Sigmoid colon (tissue), 7 donors: ENCODE results near the gene ZNF135. TPM values are rescaled to one million over a fixed set of nuclear protein-coding genes. Genes with fewer than 3 reads are reported as not detected.

Experiments used
- DNase-seq: peaks from one replicate; pipeline ENCODE4 v3.0.0-alpha.2; 2019
- H3K27ac ChIP-seq, 4 donors: fragments of 200-600 bp; sonication (generic); one replicate each; pipeline ENCODE4 v1.5.1; 2016 to 2019; ENCODE audit warnings: mild to moderate bottlenecking in 1 of 4
- H3K27me3 ChIP-seq, 3 donors: fragments of 200-600 bp; sonication (generic); one replicate each; pipeline ENCODE4 v1.5.1; 2019; ENCODE audit warnings: mild to moderate bottlenecking in 1 of 3
- H3K36me3 ChIP-seq, 4 donors: fragments of 200-600 bp; sonication (generic); one replicate each; pipeline ENCODE4 v1.5.1; 2016 to 2019
- H3K4me1 ChIP-seq, 4 donors: fragments of 200-600 bp; sonication (generic); one replicate each; pipeline ENCODE4 v1.5.1; 2017 to 2019
- H3K4me3 ChIP-seq, 4 donors: fragments of 200-600 bp; sonication (generic); one replicate each; pipeline ENCODE4 v1.5.1; 2017 to 2019; ENCODE audit warnings: mild to moderate bottlenecking in 2 of 4, moderate library complexity in 1 of 4
- H3K9me3 ChIP-seq, 4 donors: fragments of 200-600 bp in 3 of 4; sonication (generic) in 3 of 4; one replicate each; pipeline versions ENCODE4 v1.5.1 to v1.6.1; 2013 to 2019
- CTCF ChIP-seq, 4 experiments: fragments of 450-650 bp in 3 of 4; fragments of 200-600 bp in 1 of 4; IDR thresholded peaks; one replicate each; pipeline ENCODE4 v1.5.1; 2016 to 2019; ENCODE audit warnings: antibody characterized with exemption in 4 of 4, mild to moderate bottlenecking in 3 of 4, moderate library complexity in 2 of 4
- EP300 ChIP-seq, 4 donors: sonication (generic); formaldehyde crosslinking; IDR thresholded peaks; one replicate each; pipeline ENCODE4 v1.6.1; 2017; ENCODE audit warnings: antibody characterized with exemption in 4 of 4
- POLR2A ChIP-seq, 2 donors: fragments of 450-650 bp; IDR thresholded peaks; one replicate each; pipeline ENCODE4 v1.6.1; 2016; ENCODE audit warnings: antibody characterized with exemption in 2 of 2, mild to moderate bottlenecking in 2 of 2, moderate library complexity in 2 of 2
- POLR2AphosphoS5 ChIP-seq, 4 donors: sonication (generic); formaldehyde crosslinking; IDR thresholded peaks; one replicate each; pipeline ENCODE4 v1.6.1; 2017; ENCODE audit warnings: antibody characterized with exemption in 4 of 4
- WGBS, 2 donors: extraction: QIAGEN DNeasy Blood & Tissue Kit; methylation state at CpG; one replicate each; pipeline ENCODE4 v1.1.7; 2013; 5-methylcytosine and 5-hydroxymethylcytosine counted together
- intact Hi-C: fragments of 100-400 bp; cut with DNase I; formaldehyde crosslinking; loops from one replicate; pipeline ENCODE4 v1.15.1; 2023
- polyA plus RNA-seq, 3 donors: library from polyadenylated mRNA; stranded (reverse); fragments of 200-250 nt; gene quantifications; one replicate each; pipeline ENCODE4 v1.2.3, GENCODE V29; 2013
- total RNA-seq, 4 donors: library from RNA; depleted of rRNA; stranded (reverse); fragments of >200 nt; gene quantifications; one replicate each; pipeline ENCODE4 v1.1.0, GENCODE V29; 2016
- donor health status: healthy with polysubstance abuse.
- donor health status: Bipolar disorder and iron deficiency.
- donor health status: healthy.

ZNF135 gene
- total RNA-seq (10 to 100 TPM in 1 of 4 donors, 1 to 10 TPM in 3; 6.1 to 10.0 (median 7.4) TPM), polyA plus RNA-seq (1 to 10 TPM in 1 of 3 donors, under 1 TPM in 2; 0.46 to 2.8 (median 0.60) TPM)

- peak; percentile 95 for DNase-seq
- Histone ChIP-seq H3K36me3 (peaks cover 0 to 30% (median 8%) of the 10 kb centered on the region in 4 donors), H3K27ac (peak within 1 kb of the TSS; percentile 89 to 94 (median 92)), H3K9me3 (peaks cover 0 to 16% (median 4%) of the 10 kb centered on the region in 4 donors), H3K27me3 (peaks cover 0 to 3% (median 0%) of the 10 kb centered on the region in 3 donors), H3K4me1 (peaks cover 0 to 12% (median 4%) of the 10 kb centered on the region in 4 donors), H3K4me3 (peak within 1 kb of the TSS; percentile 57 to 78 (median 62))
- TF ChIP-seq POLR2A (IDR thresholded peaks at IDR 0.05) (peak in 1 of 2 donors; percentile 28), CTCF (IDR thresholded peaks at IDR 0.05) (no peak), EP300 (IDR thresholded peaks at IDR 0.05) (no peak), POLR2AphosphoS5 (IDR thresholded peaks at IDR 0.05) (peak; percentile 62 to 84 (median 78))
- WGBS, 2 donors, result 3 to 6% methylated on average over 62 of the region's 62 CpGs
- intact Hi-C loops, result loop anchor here (2.0 to 5.0 kb wide), 2 partner anchors 40 to 57 kb away; partner anchors contain the start of genes ZNF606 and ZSCAN18
These were observed at the start of gene ZNF135 for GRCh38 chr19:58059003-58059670. Gene ZNF135, plus strand, starts transcription at chr19:58059282. Its CDS starts 721 bp downstream, at chr19:58060003.

GRCh38 chr19:58009301-58009665 is 49.8 kb upstream of the ZNF135 start:
- TF ChIP-seq POLR2AphosphoS5 (IDR thresholded peaks at IDR 0.05) (no peak), EP300 (IDR thresholded peaks at IDR 0.05) (no peak), POLR2A (IDR thresholded peaks at IDR 0.05) (no peak)
- H3K36me3 ChIP-seq, result peaks cover 0 to 31% (median 9%) of the 10 kb centered on the region in 4 donors
- intact Hi-C loops, result no loop called here
- no peak for DNase-seq
- WGBS, 2 donors, result 3 to 10% methylated on average over 21 of the region's 21 CpGs
- no peaks in the 10 kb centered on the region for H3K27me3 ChIP-seq
- peaks cover 13 to 50% (median 25%) of the 10 kb centered on the region in 4 donors for H3K9me3 ChIP-seq
- peak overlapping the region in 1 of 4 donors; percentile 52 for H3K4me3 ChIP-seq
- H3K4me1 ChIP-seq, result peaks cover 0 to 14% (median 0%) of the 10 kb centered on the region in 4 donors
- peak overlapping the region in 2 of 4 donors; percentile 80 to 85 for H3K27ac ChIP-seq

- Histone ChIP-seq H3K27ac (peak overlapping the region; percentile 19 to 85 (median 58)), H3K36me3 (peaks cover 0 to 26% (median 5%) of the 10 kb centered on the region in 4 donors), H3K9me3 (peaks cover 10 to 47% (median 22%) of the 10 kb centered on the region in 4 donors), H3K4me1 (peaks cover 0 to 14% (median 0%) of the 10 kb centered on the region in 4 donors), H3K27me3 (no peaks in the 10 kb centered on the region), H3K4me3 (peak overlapping the region in 3 of 4 donors; percentile 27 to 52 (median 28))
- DNase-seq, result peak; percentile 89
- TF ChIP-seq POLR2A (IDR thresholded peaks at IDR 0.05) (no peak), POLR2AphosphoS5 (IDR thresholded peaks at IDR 0.05) (peak; percentile 19 to 78 (median 35))
- 6 to 24% methylated on average over 41 of the region's 41 CpGs for WGBS, 2 donors
- intact Hi-C loops, result no loop called here
These were observed 49.3 kb upstream of the ZNF135 start for GRCh38 chr19:58009666-58010301.

GRCh38 chr19:58010507-58010906 is 48.6 kb upstream of the ZNF135 start:
- 69 to 94% methylated on average over 22 of the region's 22 CpGs for WGBS, 2 donors
- H3K4me3 ChIP-seq, result peak overlapping the region in 1 of 4 donors; percentile 52
- H3K4me1 ChIP-seq, result peaks cover 0 to 14% (median 0%) of the 10 kb centered on the region in 4 donors
- no peak for DNase-seq
- intact Hi-C loops, result no loop called here
- H3K27me3 ChIP-seq, result no peaks in the 10 kb centered on the region
- peaks cover 0 to 19% (median 2%) of the 10 kb centered on the region in 4 donors for H3K36me3 ChIP-seq
- peak overlapping the region in 2 of 4 donors; percentile 80 to 85 for H3K27ac ChIP-seq
- TF ChIP-seq CTCF (IDR thresholded peaks at IDR 0.05), result no peak
- TF ChIP-seq POLR2A (IDR thresholded peaks at IDR 0.05), result no peak
- TF ChIP-seq EP300 (IDR thresholded peaks at IDR 0.05), result no peak
- no peak for TF ChIP-seq POLR2AphosphoS5 (IDR thresholded peaks at IDR 0.05)
- H3K9me3 ChIP-seq, result peaks cover 8 to 47% (median 21%) of the 10 kb centered on the region in 4 donors

- intact Hi-C loops, result no loop called here
- Histone ChIP-seq H3K36me3 (no peaks in the 10 kb centered on the region), H3K27me3 (no peaks in the 10 kb centered on the region), H3K9me3 (peaks cover 3 to 24% (median 6%) of the 10 kb centered on the region in 4 donors), H3K4me1 (peaks cover 0 to 12% (median 0%) of the 10 kb centered on the region in 4 donors), H3K4me3 (no peak overlapping the region), H3K27ac (no peak overlapping the region)
- no peak for DNase-seq
- TF ChIP-seq CTCF (IDR thresholded peaks at IDR 0.05) (no peak), POLR2AphosphoS5 (IDR thresholded peaks at IDR 0.05) (no peak), EP300 (IDR thresholded peaks at IDR 0.05) (no peak), POLR2A (IDR thresholded peaks at IDR 0.05) (no peak)
- 51 to 52% methylated on average over 5 of the region's 5 CpGs for WGBS, 2 donors
These were observed 44.9 kb upstream of the ZNF135 start for GRCh38 chr19:58014141-58014540.
